ENCODE data around the gene C18orf63. TPM values are rescaled to one million over a fixed set of nuclear protein-coding genes. Genes with fewer than 3 reads are reported as not detected.

C18orf63 gene
- total RNA-seq, 1 experiment from 2014 or later, result not detected

- H3K9me3 ChIP-seq (ENCODE audit: control insufficient read depth, insufficient read depth, low read depth, low read length), result no peaks in the 10 kb centered on the region
- TF ChIP-seq TCF7L2 (IDR thresholded peaks at IDR 0.05; ENCODE audit: low read depth, low read length), result no peak
- ChIA-PET CTCF (no interaction called here), POLR2A (no interaction called here)
- no peak overlapping the region for H3K27ac ChIP-seq (ENCODE audit: low read length)
- H3K27me3 ChIP-seq (ENCODE audit: control insufficient read depth, insufficient read depth, low read length), result peaks cover 42% of the 10 kb centered on the region
- in situ Hi-C loops (cut with HindIII; ENCODE audit: low pct_unique_long_range_greater_than_20kb, low sequenced_read_pairs), result no loop called here
- no peak overlapping the region for H3K4me3 ChIP-seq (ENCODE audit: low read depth in 2 of 2, low read length in 2 of 2)
- intact Hi-C loops (cut with micrococcal nuclease; ENCODE audit: unreplicated experiment), result no loop called here
- H3K4me1 ChIP-seq (ENCODE audit: control insufficient read depth, insufficient read depth, low read length), result no peaks in the 10 kb centered on the region
- ATAC-seq (no peak; the same call in 1 of the 2 replicates), DNase-seq (ENCODE audit: low read depth, low spot score) (no peak)
- no peaks in the 10 kb centered on the region for H3K36me3 ChIP-seq (ENCODE audit: control insufficient read depth, insufficient read depth, low read length)
- BruUV-seq (replicated peaks), result no TSS peak
Measured at GRCh38 chr18:74303936-74304335, 11.7 kb upstream of the C18orf63 start.

- TF ChIP-seq POLR2AphosphoS5 (IDR thresholded peaks at IDR 0.05; ENCODE audit: low read depth, low read length), result no peak
- TF ChIP-seq SIN3A (IDR thresholded peaks at IDR 0.05; ENCODE audit: borderline replicate concordance, insufficient read depth, low read depth, low read length), result no peak
- no peak for TF ChIP-seq TCF7L2 (IDR thresholded peaks at IDR 0.05; ENCODE audit: low read depth, low read length)
- peak; percentile 67 for TF ChIP-seq CTCF (IDR thresholded peaks at IDR 0.05)
- ATAC-seq (peak; percentile 98), DNase-seq (ENCODE audit: low read depth, low spot score) (peak; percentile 36)
- Histone ChIP-seq H3K4me3 (ENCODE audit: low read depth in 2 of 2, low read length in 2 of 2) (no peak overlapping the region), H3K27ac (ENCODE audit: low read length) (no peak overlapping the region), H3K27me3 (ENCODE audit: control insufficient read depth, insufficient read depth, low read length) (peaks cover 15% of the 10 kb centered on the region), H3K4me1 (ENCODE audit: control insufficient read depth, insufficient read depth, low read length) (no peaks in the 10 kb centered on the region), H3K36me3 (ENCODE audit: control insufficient read depth, insufficient read depth, low read length) (no peaks in the 10 kb centered on the region), H3K9me3 (ENCODE audit: control insufficient read depth, insufficient read depth, low read depth, low read length) (no peaks in the 10 kb centered on the region)
- ChIA-PET CTCF (interaction anchor here (0.7 to 1.6 kb wide), 2 partner anchors 10 to 186 kb away, joined by 4 to 5 read pairs; partner anchors contain the start of gene CNDP2), POLR2A (no interaction called here)
- no TSS peak for BruUV-seq (replicated peaks)
- intact Hi-C loops (cut with micrococcal nuclease; ENCODE audit: unreplicated experiment), result no loop called here
- in situ Hi-C loops (cut with HindIII; ENCODE audit: low pct_unique_long_range_greater_than_20kb, low sequenced_read_pairs), result no loop called here
Measured at GRCh38 chr18:74310411-74310810, 5.2 kb upstream of the C18orf63 start.

- Histone ChIP-seq H3K4me1 (ENCODE audit: control insufficient read depth, insufficient read depth, low read length) (no peaks in the 10 kb centered on the region), H3K4me3 (ENCODE audit: low read depth in 2 of 2, low read length in 2 of 2) (no peak overlapping the region), H3K9me3 (ENCODE audit: control insufficient read depth, insufficient read depth, low read depth, low read length) (no peaks in the 10 kb centered on the region), H3K27me3 (ENCODE audit: control insufficient read depth, insufficient read depth, low read length) (peaks cover 9% of the 10 kb centered on the region), H3K27ac (ENCODE audit: low read length) (no peak overlapping the region), H3K36me3 (ENCODE audit: control insufficient read depth, insufficient read depth, low read length) (no peaks in the 10 kb centered on the region)
- intact Hi-C loops (cut with micrococcal nuclease; ENCODE audit: unreplicated experiment) (no loop called here), in situ Hi-C loops (cut with HindIII; ENCODE audit: low pct_unique_long_range_greater_than_20kb, low sequenced_read_pairs) (no loop called here)
- TF ChIP-seq REST (IDR thresholded peaks at IDR 0.05; ENCODE audit: insufficient read depth in 1 of 2, low read depth in 2 of 2, low read length in 1 of 2) (no peak), TCF7L2 (IDR thresholded peaks at IDR 0.05; ENCODE audit: low read depth, low read length) (no peak), CTCF (IDR thresholded peaks at IDR 0.05) (no peak), POLR2AphosphoS5 (IDR thresholded peaks at IDR 0.05; ENCODE audit: low read depth, low read length) (no peak), SIN3A (IDR thresholded peaks at IDR 0.05; ENCODE audit: borderline replicate concordance, insufficient read depth, low read depth, low read length) (no peak)
- no peak for ATAC-seq
- POLR2A ChIA-PET, result no interaction called here
- BruUV-seq (replicated peaks), result no TSS peak
- no peak for DNase-seq (ENCODE audit: low read depth, low spot score)
- CTCF ChIA-PET, result interaction anchor here (0.5 to 1.6 kb wide), 2 partner anchors 11 to 116 kb away, joined by 3 to 5 read pairs; no protein-coding TSS in a partner anchor
Measured at GRCh38 chr18:74311000-74311399, 4.6 kb upstream of the C18orf63 start.

Data from Panc1 (cell line).